Activated CD8-positive, alpha-beta memory T cell treated with anti-CD3 and anti-CD28 coated beads, Interleukin-2, amount 50 U/mL, for 24 hours (primary cell): ENCODE data around the gene OSBPL7.

ENCODE experiments used
- DNase-seq: peaks from one replicate; pipeline ENCODE4 v3.0.0-alpha.2; 2020; ENCODE audit errors: extremely low read depth

The OSBPL7 gene

DNA sequence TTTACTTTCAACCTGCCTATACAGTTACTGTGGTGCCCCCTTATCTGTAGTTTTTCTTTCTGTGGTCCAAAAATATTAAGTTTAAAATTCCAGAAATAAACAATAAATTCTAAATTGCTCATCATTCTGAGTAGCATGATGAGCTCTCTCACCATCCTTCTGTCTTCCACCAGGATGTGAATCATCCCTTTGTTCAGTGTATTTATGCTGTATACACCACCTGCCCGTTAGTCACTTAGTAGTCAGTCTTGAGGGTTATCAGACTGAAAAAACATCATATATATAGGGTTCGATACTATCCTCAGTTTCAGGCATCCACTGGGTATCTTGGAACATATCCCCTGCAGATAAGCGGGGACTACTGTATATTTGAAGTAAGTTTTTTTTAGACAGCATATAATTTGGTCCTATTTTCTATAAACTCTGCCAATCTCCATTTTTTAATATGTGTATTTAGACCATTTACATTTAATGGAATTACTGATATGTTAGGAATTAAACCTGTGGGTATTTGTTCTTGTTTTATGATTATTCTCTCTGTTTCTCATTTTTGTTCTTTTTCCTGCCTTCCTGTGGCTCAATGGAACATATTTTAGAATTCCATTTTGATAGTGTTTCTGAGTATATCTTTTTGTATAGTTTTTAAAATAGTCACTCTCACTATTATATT, 57.5 kb downstream of the OSBPL7 start:
- DNase-seq: no peak

DNA sequence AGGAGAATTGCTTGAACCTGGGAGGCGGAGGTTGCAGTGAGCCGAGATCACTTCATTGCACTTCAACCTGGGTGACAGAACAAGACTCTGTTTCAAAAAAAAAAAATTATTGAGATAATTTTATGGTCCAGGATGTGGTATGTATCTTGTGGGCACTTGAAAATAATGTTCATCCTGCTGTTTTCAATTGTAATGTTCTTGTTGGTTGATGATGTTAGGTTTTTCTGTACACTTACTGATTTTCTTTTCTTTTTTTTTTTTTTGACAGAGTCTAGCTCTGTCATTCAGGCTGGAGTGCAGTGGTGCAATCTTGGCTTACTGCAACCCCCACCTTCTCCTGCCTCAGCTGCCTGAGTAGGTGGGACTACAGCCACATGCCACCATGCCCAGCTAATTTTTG, 58.9 kb downstream of the OSBPL7 start:
- DNase-seq: no peak

DNA sequence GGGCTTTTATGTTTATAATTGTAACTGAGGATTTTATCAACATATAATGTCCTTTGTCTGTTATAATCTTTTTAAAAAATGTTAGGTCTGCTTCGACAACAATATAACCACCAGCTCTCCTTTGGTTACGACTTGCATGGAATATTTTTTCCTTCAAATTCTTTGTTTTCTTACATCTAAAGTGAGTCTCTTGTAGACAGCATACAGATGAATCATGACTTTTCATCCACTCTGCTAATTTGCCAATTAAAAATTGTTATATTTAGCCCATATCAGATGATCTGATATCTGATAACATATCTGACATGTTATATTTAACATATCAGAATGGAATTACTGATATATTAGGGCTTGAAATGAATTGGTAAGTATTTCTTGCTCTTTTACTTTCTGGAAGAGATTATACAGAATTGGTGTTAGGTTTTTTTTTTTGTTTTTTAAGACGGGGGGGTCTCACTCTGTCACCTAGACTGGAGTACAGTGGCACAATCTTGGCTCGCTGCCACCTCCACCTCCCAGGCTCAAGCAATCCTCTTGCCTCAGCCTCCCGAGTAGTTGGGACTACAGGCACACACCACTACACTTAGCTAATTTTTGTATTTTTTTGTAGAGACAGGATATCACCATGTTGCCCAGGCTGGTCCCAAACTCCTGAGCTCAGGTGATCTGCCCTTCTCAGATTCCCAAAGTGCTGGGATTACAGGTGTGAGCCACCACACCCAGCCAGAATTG, 61.0 kb downstream of the OSBPL7 start:
- DNase-seq: no peak

DNA sequence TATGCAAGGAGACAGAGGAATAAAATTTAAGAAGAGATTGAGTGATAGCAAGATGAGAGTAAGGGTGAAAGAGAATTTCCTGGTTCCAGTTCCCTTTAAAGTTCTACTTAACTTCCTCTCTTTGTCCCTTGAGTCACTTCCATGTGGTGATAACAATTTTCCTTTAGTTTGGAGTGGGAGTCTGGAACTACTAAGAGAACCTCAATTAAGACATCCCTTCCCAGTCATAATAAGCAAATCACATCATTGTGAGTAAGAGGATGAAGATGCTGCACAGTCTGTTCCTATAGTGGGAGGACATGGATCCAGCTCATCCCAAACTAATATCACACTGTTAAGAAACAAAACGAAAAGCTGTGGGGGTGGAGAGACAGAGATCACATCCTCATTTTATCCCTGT, 64.2 kb downstream of the OSBPL7 start:
- DNase-seq: no peak
